ENCODE measurements around the gene CLK4. TPM values are rescaled to one million over a fixed set of nuclear protein-coding genes. Genes with fewer than 3 reads are reported as not detected.
A peak's percentile ranks its signal among the peaks of the same experiment; 100 is the strongest.

The CLK4 gene
- total RNA-seq = 10 to 100 TPM; 21.8 to 32.8 (median 28.5) TPM
- long read RNA-seq, donor 1, transcript CLK4-201 (13 exons, 2,568 nt) = major isoform, 5 of 34 reads
- long read RNA-seq, donor 1, partial matches to known transcripts = 3 of 34 reads
- long read RNA-seq, donor 1, other reads (novel, unspliced or antisense) = 25 of 34 reads
- long read RNA-seq, donor 2, partial matches to known transcripts = 2 of 9 reads
- long read RNA-seq, donor 2, other reads (novel, unspliced or antisense) = 4 of 9 reads

GRCh38 chr5:178626484-178627258 is at the start of gene CLK4:
Gene CLK4, minus strand, starts transcription at chr5:178627050. Its CDS starts 3,634 bp downstream, at chr5:178623416.
- intact Hi-C loops (cut with DNase I, micrococcal nuclease) = no loop called here
- Histone ChIP-seq H3K4me1 (ENCODE audit: low read depth) (peaks cover 15% of the 10 kb centered on the region), H3K9me3 (no peaks in the 10 kb centered on the region), H3K36me3 (ENCODE audit: low read depth) (no peaks in the 10 kb centered on the region), H3K4me3 (peak within 1 kb of the TSS; percentile 46)
- TF ChIP-seq CTCF (IDR thresholded peaks at IDR 0.05) = no peak
- DNase-seq = peak; percentile 98
- ATAC-seq = peak; percentile 98

GRCh38 chr5:178675922-178676321 is 49.1 kb upstream of the CLK4 start:
- DNase-seq (no peak), ATAC-seq (no peak)
- no peak for TF ChIP-seq CTCF (IDR thresholded peaks at IDR 0.05)
- H3K9me3 ChIP-seq = no peaks in the 10 kb centered on the region
- H3K36me3 ChIP-seq (ENCODE audit: low read depth) = no peaks in the 10 kb centered on the region
- no peak overlapping the region for H3K4me3 ChIP-seq
- intact Hi-C loops (cut with DNase I, micrococcal nuclease) = no loop called here
- no peaks in the 10 kb centered on the region for H3K4me1 ChIP-seq (ENCODE audit: low read depth)

- no peaks in the 10 kb centered on the region for H3K9me3 ChIP-seq
- no peaks in the 10 kb centered on the region for H3K4me1 ChIP-seq (ENCODE audit: low read depth)
- no peak for TF ChIP-seq CTCF (IDR thresholded peaks at IDR 0.05)
- intact Hi-C loops (cut with DNase I, micrococcal nuclease) = no loop called here
- DNase-seq = no peak
- H3K36me3 ChIP-seq (ENCODE audit: low read depth) = no peaks in the 10 kb centered on the region
- ATAC-seq = no peak
- H3K4me3 ChIP-seq = no peak overlapping the region
These were observed 47.5 kb upstream of the CLK4 start for GRCh38 chr5:178674334-178674733.

- DNase-seq (no peak), ATAC-seq (no peak)
- H3K4me1 ChIP-seq (ENCODE audit: low read depth) = no peaks in the 10 kb centered on the region
- H3K9me3 ChIP-seq = no peaks in the 10 kb centered on the region
- no peak for TF ChIP-seq CTCF (IDR thresholded peaks at IDR 0.05)
- H3K36me3 ChIP-seq (ENCODE audit: low read depth) = no peaks in the 10 kb centered on the region
- no peak overlapping the region for H3K4me3 ChIP-seq
- intact Hi-C loops (cut with DNase I, micrococcal nuclease) = no loop called here
These were observed 47.0 kb upstream of the CLK4 start for GRCh38 chr5:178673801-178674295.

GRCh38 chr5:178672630-178673029 is 45.8 kb upstream of the CLK4 start:
- no peak for ATAC-seq
- intact Hi-C loops (cut with DNase I, micrococcal nuclease) = no loop called here
- no peak for DNase-seq
- no peaks in the 10 kb centered on the region for H3K4me1 ChIP-seq (ENCODE audit: low read depth)
- TF ChIP-seq CTCF (IDR thresholded peaks at IDR 0.05) = no peak
- H3K4me3 ChIP-seq = no peak overlapping the region
- H3K9me3 ChIP-seq = no peaks in the 10 kb centered on the region
- H3K36me3 ChIP-seq (ENCODE audit: low read depth) = no peaks in the 10 kb centered on the region

All from mucosa of descending colon (tissue), 3 donors.